HepG2 (cell line): Measurements from ENCODE around the gene ACBD5. TPM values are rescaled to one million over a fixed set of nuclear protein-coding genes. Genes with fewer than 3 reads are reported as not detected.

Experiments used
- RBM22 ChIP-seq: fragments of 200-400 bp; formaldehyde crosslinking; optimal IDR thresholded peaks from 2 replicates; pipeline ENCODE3; 2017; ENCODE audit warnings: mild to moderate bottlenecking, low read length, moderate library complexity
- TBX3 ChIP-seq: fragments of 450-650 bp; IDR thresholded peaks from 2 replicates; pipeline ENCODE4 v1.6.1; 2017; ENCODE audit warnings: antibody characterized with exemption, mild to moderate bottlenecking, inconsistent platforms, borderline replicate concordance
- TOPORS ChIP-seq: sonication (generic); formaldehyde crosslinking; IDR thresholded peaks from 2 replicates; pipeline ENCODE4 v1.8.0; 2023; ENCODE audit warnings: mild to moderate bottlenecking, missing genetic modification reagents
- ZNF34 ChIP-seq: sonication (generic); formaldehyde crosslinking; IDR thresholded peaks from 2 replicates; pipeline ENCODE4 v1.4.0; 2020; ENCODE audit warnings: mild to moderate bottlenecking, missing genetic modification reagents, borderline replicate concordance
- polyA plus RNA-seq, 8 experiments: library from polyadenylated mRNA; depleted of rRNA in 3 of 8; stranded (reverse) in 7 of 8; unstranded in 1 of 8; fragments of >200 nt; fragmentation: Illumina TruSeq in 4 of 8; extraction: Trizol in 4 of 8; gene quantifications; 2 replicates each; pipeline versions ENCODE4 v1.2.1 to v1.2.3, GENCODE V29; 2011 to 2016; ENCODE audit warnings: low read depth in 4 of 8, missing spikeins in 1 of 8, mixed read lengths in 1 of 8; ENCODE audit not compliant: insufficient read depth in 1 of 8
- total RNA-seq, 5 experiments: library from RNA; depleted of rRNA; stranded (reverse); fragments of >200 nt; fragmentation: Illumina TruSeq; extraction: Trizol; gene quantifications; 2 replicates each; pipeline ENCODE4 v1.2.3, GENCODE V29; 2016; ENCODE audit warnings: low read depth in 1 of 5
- TF ChIP-seq, protein P1 (sequence below): sonication (generic); formaldehyde crosslinking; IDR thresholded peaks from 2 replicates; pipeline ENCODE4 v1.4.0; 2020; ENCODE audit warnings: mild to moderate bottlenecking, missing genetic modification reagents
- TF ChIP-seq, protein P2 (sequence below): sonication (generic); formaldehyde crosslinking; IDR thresholded peaks from 2 replicates; pipeline ENCODE4 v1.5.1; 2020; ENCODE audit warnings: missing genetic modification reagents, mild to moderate bottlenecking, borderline replicate concordance
- TF ChIP-seq, protein P3 (sequence below): sonication (generic); formaldehyde crosslinking; IDR thresholded peaks from 2 replicates; pipeline ENCODE4 v1.5.0; 2020; ENCODE audit warnings: mild to moderate bottlenecking, missing genetic modification reagents, borderline replicate concordance

Gene ACBD5
- total and polyA plus RNA-seq, 2 of the 13 experiments (the other 11 are each of a cell fraction or from before 2014, with no cell fraction given): 10.3 to 14.8 TPM

DNA sequence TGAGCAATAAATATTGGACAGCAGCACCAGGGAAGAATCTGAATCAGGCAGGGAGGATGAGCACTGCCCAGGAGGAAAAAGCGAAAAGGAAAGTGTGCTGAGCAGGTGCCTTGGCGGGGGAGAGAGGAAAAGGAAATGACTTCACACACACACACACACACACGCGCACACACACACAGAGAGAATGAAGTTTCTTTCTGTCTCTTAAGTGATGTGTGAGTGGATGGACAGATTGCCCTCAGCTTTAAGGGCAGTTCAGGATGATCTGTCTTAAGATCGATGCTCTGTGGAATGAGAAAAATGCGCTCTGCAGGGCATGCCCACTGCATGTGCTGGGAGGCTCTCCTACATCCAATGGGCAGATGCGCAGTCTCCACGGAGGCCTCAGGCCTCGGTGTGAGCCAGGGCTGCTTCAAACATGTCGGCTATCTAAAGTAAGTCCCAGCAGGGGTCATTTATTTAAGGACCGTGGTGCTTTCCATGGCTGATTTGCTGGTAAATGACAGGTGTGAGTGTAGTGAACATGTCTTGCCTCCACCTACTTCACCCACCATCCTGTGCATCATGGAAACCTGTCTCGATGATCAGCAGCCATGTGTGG, 2.5 kb upstream of the ACBD5 start (continued):
- TF ChIP-seq, protein P1, sequence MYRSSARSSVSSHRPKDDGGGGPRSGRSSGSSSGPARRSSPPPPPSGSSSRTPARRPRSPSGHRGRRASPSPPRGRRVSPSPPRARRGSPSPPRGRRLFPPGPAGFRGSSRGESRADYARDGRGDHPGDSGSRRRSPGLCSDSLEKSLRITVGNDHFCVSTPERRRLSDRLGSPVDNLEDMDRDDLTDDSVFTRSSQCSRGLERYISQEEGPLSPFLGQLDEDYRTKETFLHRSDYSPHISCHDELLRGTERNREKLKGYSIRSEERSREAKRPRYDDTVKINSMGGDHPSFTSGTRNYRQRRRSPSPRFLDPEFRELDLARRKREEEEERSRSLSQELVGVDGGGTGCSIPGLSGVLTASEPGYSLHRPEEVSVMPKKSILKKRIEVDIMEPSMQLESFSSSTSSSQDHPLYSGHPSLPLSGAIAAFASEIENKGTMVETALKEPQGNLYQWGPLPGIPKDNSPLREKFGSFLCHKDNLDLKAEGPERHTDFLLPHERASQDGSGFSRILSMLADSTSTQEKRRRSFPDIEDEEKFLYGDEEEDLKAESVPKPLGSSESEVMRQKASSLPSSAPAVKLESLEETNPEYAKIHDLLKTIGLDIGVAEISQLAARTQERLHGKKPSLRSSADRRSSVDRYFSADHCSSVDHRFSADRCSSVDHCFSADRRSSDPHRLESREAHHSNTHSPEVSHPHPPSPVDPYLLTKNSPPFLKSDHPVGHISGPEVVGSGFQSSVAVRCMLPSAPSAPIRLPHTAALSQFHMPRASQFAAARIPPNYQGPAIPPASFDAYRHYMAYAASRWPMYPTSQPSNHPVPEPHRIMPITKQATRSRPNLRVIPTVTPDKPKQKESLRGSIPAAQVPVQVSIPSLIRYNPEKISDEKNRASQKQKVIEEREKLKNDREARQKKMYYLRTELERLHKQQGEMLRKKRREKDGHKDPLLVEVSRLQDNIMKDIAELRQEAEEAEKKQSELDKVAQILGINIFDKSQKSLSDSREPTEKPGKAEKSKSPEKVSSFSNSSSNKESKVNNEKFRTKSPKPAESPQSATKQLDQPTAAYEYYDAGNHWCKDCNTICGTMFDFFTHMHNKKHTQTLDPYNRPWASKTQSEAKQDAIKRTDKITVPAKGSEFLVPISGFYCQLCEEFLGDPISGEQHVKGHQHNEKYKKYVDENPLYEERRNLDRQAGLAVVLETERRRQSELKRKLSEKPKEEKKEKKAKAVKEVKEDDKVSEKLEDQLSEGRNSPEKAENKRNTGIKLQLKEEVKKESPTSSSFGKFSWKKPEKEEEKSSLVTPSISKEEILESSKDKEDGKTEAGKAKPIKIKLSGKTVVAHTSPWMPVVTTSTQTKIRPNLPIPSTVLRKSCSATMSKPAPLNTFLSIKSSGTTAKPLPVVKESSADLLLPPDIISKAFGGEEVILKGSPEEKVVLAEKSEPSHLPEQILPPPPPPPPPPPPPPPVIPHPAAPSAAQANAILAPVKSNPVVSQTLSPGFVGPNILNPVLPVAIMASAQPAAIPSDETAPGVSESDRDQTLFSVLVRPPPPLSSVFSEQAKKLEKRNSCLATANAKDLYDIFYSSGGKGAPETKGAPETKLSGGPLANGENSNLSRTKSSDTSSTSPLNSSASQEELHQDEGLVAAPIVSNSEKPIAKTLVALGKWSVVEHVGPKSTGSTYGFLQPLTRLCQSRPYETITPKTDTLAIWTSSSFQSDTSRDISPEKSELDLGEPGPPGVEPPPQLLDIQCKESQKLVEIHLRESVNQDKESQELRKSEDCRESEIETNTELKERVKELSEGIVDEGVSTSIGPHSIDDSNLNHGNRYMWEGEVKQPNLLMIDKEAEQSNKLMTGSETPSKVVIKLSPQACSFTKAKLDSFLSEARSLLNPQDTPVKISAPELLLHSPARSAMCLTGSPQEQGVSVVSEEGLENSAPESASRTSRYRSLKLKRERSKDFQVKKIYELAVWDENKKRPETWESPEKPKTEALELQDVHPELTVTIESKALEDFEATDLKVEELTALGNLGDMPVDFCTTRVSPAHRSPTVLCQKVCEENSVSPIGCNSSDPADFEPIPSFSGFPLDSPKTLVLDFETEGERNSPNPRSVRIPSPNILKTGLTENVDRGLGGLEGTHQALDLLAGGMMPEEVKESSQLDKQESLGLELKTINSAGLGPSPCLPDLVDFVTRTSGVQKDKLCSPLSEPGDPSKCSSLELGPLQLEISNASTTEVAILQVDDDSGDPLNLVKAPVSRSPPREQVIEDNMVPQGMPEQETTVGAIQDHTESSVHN (CRISPR knock-in tag): no peak
- no peak for TF ChIP-seq ZNF34 (CRISPR knock-in tag)
- TF ChIP-seq TBX3: no peak
- TF ChIP-seq, protein P2, sequence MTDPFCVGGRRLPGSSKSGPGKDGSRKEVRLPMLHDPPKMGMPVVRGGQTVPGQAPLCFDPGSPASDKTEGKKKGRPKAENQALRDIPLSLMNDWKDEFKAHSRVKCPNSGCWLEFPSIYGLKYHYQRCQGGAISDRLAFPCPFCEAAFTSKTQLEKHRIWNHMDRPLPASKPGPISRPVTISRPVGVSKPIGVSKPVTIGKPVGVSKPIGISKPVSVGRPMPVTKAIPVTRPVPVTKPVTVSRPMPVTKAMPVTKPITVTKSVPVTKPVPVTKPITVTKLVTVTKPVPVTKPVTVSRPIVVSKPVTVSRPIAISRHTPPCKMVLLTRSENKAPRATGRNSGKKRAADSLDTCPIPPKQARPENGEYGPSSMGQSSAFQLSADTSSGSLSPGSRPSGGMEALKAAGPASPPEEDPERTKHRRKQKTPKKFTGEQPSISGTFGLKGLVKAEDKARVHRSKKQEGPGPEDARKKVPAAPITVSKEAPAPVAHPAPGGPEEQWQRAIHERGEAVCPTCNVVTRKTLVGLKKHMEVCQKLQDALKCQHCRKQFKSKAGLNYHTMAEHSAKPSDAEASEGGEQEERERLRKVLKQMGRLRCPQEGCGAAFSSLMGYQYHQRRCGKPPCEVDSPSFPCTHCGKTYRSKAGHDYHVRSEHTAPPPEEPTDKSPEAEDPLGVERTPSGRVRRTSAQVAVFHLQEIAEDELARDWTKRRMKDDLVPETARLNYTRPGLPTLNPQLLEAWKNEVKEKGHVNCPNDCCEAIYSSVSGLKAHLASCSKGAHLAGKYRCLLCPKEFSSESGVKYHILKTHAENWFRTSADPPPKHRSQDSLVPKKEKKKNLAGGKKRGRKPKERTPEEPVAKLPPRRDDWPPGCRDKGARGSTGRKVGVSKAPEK (CRISPR knock-in tag): no peak
- TF ChIP-seq TOPORS: no peak
- TF ChIP-seq RBM22: no peak
- TF ChIP-seq, protein P3, sequence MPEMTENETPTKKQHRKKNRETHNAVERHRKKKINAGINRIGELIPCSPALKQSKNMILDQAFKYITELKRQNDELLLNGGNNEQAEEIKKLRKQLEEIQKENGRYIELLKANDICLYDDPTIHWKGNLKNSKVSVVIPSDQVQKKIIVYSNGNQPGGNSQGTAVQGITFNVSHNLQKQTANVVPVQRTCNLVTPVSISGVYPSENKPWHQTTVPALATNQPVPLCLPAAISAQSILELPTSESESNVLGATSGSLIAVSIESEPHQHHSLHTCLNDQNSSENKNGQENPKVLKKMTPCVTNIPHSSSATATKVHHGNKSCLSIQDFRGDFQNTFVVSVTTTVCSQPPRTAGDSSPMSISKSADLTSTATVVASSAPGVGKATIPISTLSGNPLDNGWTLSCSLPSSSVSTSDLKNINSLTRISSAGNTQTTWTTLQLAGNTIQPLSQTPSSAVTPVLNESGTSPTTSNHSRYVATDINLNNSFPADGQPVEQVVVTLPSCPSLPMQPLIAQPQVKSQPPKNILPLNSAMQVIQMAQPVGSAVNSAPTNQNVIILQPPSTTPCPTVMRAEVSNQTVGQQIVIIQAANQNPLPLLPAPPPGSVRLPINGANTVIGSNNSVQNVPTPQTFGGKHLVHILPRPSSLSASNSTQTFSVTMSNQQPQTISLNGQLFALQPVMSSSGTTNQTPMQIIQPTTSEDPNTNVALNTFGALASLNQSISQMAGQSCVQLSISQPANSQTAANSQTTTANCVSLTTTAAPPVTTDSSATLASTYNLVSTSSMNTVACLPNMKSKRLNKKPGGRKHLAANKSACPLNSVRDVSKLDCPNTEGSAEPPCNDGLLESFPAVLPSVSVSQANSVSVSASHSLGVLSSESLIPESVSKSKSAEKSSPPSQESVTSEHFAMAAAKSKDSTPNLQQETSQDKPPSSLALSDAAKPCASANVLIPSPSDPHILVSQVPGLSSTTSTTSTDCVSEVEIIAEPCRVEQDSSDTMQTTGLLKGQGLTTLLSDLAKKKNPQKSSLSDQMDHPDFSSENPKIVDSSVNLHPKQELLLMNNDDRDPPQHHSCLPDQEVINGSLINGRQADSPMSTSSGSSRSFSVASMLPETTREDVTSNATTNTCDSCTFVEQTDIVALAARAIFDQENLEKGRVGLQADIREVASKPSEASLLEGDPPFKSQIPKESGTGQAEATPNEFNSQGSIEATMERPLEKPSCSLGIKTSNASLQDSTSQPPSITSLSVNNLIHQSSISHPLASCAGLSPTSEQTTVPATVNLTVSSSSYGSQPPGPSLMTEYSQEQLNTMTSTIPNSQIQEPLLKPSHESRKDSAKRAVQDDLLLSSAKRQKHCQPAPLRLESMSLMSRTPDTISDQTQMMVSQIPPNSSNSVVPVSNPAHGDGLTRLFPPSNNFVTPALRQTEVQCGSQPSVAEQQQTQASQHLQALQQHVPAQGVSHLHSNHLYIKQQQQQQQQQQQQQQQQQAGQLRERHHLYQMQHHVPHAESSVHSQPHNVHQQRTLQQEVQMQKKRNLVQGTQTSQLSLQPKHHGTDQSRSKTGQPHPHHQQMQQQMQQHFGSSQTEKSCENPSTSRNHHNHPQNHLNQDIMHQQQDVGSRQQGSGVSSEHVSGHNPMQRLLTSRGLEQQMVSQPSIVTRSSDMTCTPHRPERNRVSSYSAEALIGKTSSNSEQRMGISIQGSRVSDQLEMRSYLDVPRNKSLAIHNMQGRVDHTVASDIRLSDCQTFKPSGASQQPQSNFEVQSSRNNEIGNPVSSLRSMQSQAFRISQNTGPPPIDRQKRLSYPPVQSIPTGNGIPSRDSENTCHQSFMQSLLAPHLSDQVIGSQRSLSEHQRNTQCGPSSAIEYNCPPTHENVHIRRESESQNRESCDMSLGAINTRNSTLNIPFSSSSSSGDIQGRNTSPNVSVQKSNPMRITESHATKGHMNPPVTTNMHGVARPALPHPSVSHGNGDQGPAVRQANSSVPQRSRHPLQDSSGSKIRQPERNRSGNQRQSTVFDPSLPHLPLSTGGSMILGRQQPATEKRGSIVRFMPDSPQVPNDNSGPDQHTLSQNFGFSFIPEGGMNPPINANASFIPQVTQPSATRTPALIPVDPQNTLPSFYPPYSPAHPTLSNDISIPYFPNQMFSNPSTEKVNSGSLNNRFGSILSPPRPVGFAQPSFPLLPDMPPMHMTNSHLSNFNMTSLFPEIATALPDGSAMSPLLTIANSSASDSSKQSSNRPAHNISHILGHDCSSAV (CRISPR knock-in tag): no peak
